ENCODE results near the gene SPINK1.
"Not testable (repeated sequence)": the region's sequence is repeated elsewhere in the genome, so short reads cannot be mapped to it uniquely, and the experiment has no call there.

Gene SPINK1

DNA sequence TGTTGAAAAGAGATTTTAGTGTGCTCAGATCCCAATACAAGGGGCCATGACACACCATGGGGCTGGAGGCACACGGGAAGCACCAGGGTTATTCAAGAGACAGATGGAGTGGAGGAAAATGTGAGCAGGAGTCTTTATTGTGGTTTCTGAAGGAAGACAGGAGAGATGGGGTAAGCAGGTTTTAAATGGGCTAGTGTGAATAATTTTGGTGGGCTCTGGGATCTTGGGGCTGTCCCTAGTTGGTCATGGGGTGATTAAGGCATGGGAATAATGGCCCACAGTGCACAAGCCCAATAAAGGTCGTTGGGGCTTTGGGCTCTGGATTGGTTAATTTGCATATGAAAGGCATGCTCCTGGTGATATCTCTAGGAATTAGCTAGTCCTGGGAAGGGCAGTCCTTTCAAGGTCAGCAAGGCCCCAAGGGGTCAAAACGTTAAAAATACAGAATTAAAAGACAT lies 43.5 kb upstream of the SPINK1 start:
- H4K20me1 ChIP-seq (ENCODE audit: control insufficient read depth, insufficient read depth, low read depth, low read length): no peaks in the 10 kb centered on the region
- no peak overlapping the region for H3K4me3 ChIP-seq (ENCODE audit: low read length)
- H3K4me1 ChIP-seq (ENCODE audit: control insufficient read depth, low read length): no peaks in the 10 kb centered on the region
- H3K9me3 ChIP-seq (ENCODE audit: control insufficient read depth, insufficient read depth, low read length): no peaks in the 10 kb centered on the region
- no peak overlapping the region for H3K27ac ChIP-seq (ENCODE audit: low read depth, low read length)
- peaks cover 22% of the 10 kb centered on the region for H3K27me3 ChIP-seq (ENCODE audit: control insufficient read depth, low read length)
- H3K36me3 ChIP-seq (ENCODE audit: control insufficient read depth, low read length): no peaks in the 10 kb centered on the region
- no peaks in the 10 kb centered on the region for H3F3A ChIP-seq (ENCODE audit: control insufficient read depth, insufficient read depth)
- no peaks in the 10 kb centered on the region for H3K9me2 ChIP-seq (replicated peaks; ENCODE audit: control insufficient read depth, low read length)
- no peak overlapping the region for H3K4me2 ChIP-seq (ENCODE audit: low read length)
- TF ChIP-seq, protein P1, sequence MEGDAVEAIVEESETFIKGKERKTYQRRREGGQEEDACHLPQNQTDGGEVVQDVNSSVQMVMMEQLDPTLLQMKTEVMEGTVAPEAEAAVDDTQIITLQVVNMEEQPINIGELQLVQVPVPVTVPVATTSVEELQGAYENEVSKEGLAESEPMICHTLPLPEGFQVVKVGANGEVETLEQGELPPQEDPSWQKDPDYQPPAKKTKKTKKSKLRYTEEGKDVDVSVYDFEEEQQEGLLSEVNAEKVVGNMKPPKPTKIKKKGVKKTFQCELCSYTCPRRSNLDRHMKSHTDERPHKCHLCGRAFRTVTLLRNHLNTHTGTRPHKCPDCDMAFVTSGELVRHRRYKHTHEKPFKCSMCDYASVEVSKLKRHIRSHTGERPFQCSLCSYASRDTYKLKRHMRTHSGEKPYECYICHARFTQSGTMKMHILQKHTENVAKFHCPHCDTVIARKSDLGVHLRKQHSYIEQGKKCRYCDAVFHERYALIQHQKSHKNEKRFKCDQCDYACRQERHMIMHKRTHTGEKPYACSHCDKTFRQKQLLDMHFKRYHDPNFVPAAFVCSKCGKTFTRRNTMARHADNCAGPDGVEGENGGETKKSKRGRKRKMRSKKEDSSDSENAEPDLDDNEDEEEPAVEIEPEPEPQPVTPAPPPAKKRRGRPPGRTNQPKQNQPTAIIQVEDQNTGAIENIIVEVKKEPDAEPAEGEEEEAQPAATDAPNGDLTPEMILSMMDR (IDR thresholded peaks at IDR 0.05; ENCODE audit: low read depth, low read length, poor library complexity, severe bottlenecking): no peak
- TF ChIP-seq EZH2phosphoT487 (IDR thresholded peaks at IDR 0.05; ENCODE audit: borderline replicate concordance, low read length): no peak
- no peaks in the 10 kb centered on the region for H3K79me2 ChIP-seq (ENCODE audit: control insufficient read depth, low read length)

DNA sequence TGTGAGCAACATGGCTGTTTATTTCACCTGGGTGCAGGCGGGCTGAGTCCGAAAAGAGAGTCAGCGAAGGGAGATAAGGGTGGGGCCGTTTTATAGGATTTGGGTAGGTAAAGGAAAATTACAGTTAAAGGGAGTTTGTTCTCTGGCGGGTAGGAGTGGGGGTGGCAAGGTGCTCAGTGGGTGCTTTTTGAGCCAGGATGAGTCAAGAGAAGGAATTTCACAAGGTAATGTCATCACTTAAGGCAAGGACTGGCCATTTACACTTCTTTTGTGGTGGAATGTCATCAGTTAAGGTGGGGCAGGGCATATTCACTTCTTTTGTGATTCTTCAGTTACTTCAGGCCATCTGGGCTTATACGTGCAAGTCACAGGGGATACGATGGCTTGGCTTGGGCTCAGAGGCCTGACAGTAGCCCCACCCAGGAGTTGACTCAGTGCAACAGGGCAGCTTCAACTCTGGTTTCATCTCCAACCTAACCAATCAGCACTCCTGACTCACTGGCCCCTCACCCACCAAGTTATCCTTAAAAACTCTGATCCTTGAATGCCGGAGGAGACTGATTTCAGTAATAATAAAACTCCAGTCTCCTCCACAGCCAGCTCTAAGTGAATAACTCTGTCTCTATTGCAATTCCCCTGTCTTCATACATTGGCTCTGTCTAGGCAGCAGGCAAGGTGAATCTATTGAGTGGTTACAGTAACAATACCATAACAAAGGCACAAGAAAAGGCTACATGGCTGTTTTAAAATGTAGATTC lies 42.8 kb upstream of the SPINK1 start:
- H3K36me3 ChIP-seq (ENCODE audit: control insufficient read depth, low read length); H3K4me2 ChIP-seq (ENCODE audit: low read length); H3F3A ChIP-seq (ENCODE audit: control insufficient read depth, insufficient read depth); H3K9me2 ChIP-seq (replicated peaks; ENCODE audit: control insufficient read depth, low read length); H3K79me2 ChIP-seq (ENCODE audit: control insufficient read depth, low read length); H3K4me3 ChIP-seq (ENCODE audit: low read length); H3K27ac ChIP-seq (ENCODE audit: low read depth, low read length); H3K4me1 ChIP-seq (ENCODE audit: control insufficient read depth, low read length); H3K9me3 ChIP-seq (ENCODE audit: control insufficient read depth, insufficient read depth, low read length); H4K20me1 ChIP-seq (ENCODE audit: control insufficient read depth, insufficient read depth, low read depth, low read length): not testable (repeated sequence)
- peaks cover 22% of the 10 kb centered on the region for H3K27me3 ChIP-seq (ENCODE audit: control insufficient read depth, low read length)

DNA sequence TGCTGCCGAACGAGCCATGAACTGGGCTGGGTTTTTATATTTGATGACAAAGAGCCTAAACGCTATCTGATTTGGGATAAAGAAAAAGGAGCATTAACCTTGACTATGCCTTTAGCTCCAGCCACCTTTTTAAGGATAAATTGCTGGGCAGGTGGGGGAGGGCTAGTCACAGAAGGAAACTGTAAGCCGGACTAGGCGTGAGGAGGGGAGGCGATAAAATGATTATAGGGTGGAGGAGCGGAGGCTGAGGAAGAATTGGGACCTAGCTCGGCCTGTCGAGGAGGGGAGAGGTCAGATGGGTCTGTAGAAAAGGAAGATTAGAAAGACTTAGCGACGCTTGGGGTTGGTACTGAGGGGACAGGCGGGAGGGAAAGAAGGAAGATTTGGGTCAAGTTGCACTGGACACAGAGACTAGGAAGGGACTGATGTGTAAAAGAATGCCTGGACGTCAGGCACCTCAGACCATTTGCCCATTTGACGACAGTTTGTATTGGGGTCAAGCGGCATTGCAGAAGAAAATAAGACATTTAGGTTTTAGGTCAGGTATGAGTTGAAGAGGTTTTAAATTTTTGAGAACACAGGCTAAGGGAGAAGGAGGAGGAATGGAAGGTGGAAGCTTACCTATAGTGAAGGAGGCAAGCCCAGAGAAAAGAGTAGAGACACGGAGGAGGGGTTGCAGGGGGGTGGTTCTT lies 41.4 kb upstream of the SPINK1 start:
- not testable (repeated sequence) for H3K9me3 ChIP-seq (ENCODE audit: control insufficient read depth, insufficient read depth, low read length); H4K20me1 ChIP-seq (ENCODE audit: control insufficient read depth, insufficient read depth, low read depth, low read length); H3K4me1 ChIP-seq (ENCODE audit: control insufficient read depth, low read length); H3K79me2 ChIP-seq (ENCODE audit: control insufficient read depth, low read length); H3F3A ChIP-seq (ENCODE audit: control insufficient read depth, insufficient read depth); H3K4me3 ChIP-seq (ENCODE audit: low read length); H3K9me2 ChIP-seq (replicated peaks; ENCODE audit: control insufficient read depth, low read length); H3K27ac ChIP-seq (ENCODE audit: low read depth, low read length); H3K36me3 ChIP-seq (ENCODE audit: control insufficient read depth, low read length); H3K4me2 ChIP-seq (ENCODE audit: low read length)
- H3K27me3 ChIP-seq (ENCODE audit: control insufficient read depth, low read length): peaks cover 12% of the 10 kb centered on the region

DNA sequence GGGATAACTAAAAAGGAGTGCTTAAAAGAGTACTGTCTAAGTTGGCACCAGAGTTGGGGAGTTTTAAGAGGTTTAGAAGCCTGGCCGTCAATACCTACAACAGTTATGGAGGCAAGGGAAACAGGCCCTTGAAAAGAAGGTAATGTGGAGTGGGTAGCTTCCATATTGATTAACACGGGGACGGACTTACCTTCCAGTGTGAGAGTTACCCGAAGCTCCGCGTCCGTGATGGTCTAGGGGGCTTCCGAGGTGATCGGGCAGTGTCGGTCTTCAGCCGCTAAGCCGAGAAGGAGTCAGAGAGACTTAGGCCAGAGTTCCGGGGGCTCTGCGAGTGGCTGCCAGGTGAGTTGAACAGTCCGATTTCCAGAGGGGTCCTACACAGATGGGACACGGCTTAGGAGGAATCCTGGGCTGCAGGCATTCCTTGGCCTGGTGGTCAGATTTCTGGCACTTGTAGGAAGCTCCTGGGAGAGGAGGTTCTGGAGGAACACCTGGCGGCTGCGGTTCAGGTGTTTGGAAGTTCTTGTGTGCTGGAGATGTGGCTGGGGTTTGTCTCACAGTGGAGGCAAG lies 40.6 kb upstream of the SPINK1 start:
- H3K4me3 ChIP-seq (ENCODE audit: low read length); H4K20me1 ChIP-seq (ENCODE audit: control insufficient read depth, insufficient read depth, low read depth, low read length); H3K36me3 ChIP-seq (ENCODE audit: control insufficient read depth, low read length); H3K4me1 ChIP-seq (ENCODE audit: control insufficient read depth, low read length); H3K79me2 ChIP-seq (ENCODE audit: control insufficient read depth, low read length); H3K9me3 ChIP-seq (ENCODE audit: control insufficient read depth, insufficient read depth, low read length); H3K27ac ChIP-seq (ENCODE audit: low read depth, low read length); H3F3A ChIP-seq (ENCODE audit: control insufficient read depth, insufficient read depth); H3K9me2 ChIP-seq (replicated peaks; ENCODE audit: control insufficient read depth, low read length); H3K27me3 ChIP-seq (ENCODE audit: control insufficient read depth, low read length); H3K4me2 ChIP-seq (ENCODE audit: low read length): not testable (repeated sequence)

DNA sequence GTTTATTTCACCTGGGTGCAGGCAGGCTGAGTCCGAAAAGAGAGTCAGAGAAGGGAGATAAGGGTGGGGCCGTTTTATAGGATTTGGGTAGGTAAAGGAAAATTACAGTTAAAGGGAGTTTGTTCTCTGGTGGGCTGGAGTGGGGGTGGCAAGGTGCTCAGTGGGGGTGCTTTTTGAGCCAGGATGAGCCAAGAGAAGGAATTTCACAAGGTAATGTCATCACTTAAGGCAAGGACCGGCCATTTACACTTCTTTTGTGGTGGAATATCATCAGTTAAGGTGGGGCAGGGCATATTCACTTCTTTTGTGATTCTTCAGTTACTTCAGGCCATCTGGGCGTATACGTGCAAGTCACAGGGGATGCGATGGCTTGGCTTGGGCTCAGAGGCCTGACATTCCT lies 38.4 kb upstream of the SPINK1 start:
- not testable (repeated sequence) for H3K9me2 ChIP-seq (replicated peaks; ENCODE audit: control insufficient read depth, low read length); H3K79me2 ChIP-seq (ENCODE audit: control insufficient read depth, low read length); H3F3A ChIP-seq (ENCODE audit: control insufficient read depth, insufficient read depth); H3K4me2 ChIP-seq (ENCODE audit: low read length); H4K20me1 ChIP-seq (ENCODE audit: control insufficient read depth, insufficient read depth, low read depth, low read length); H3K4me1 ChIP-seq (ENCODE audit: control insufficient read depth, low read length); H3K27me3 ChIP-seq (ENCODE audit: control insufficient read depth, low read length); H3K36me3 ChIP-seq (ENCODE audit: control insufficient read depth, low read length); H3K27ac ChIP-seq (ENCODE audit: low read depth, low read length); H3K9me3 ChIP-seq (ENCODE audit: control insufficient read depth, insufficient read depth, low read length); H3K4me3 ChIP-seq (ENCODE audit: low read length)
